Stomach (tissue), 4 donors: Measurements from ENCODE around the gene RERE.

ENCODE experiments used
- EP300 ChIP-seq: sonication (generic); formaldehyde crosslinking; IDR thresholded peaks from one replicate; pipeline ENCODE4 v1.6.1; 2017; ENCODE audit warnings: antibody characterized with exemption
- POLR2A ChIP-seq, 4 donors: fragments of 450-650 bp; IDR thresholded peaks; one replicate each; pipeline ENCODE4 v1.6.1; 2016; ENCODE audit warnings: antibody characterized with exemption in 4 of 4, control low read depth in 2 of 4, mild to moderate bottlenecking in 1 of 4, moderate library complexity in 1 of 4
- POLR2AphosphoS5 ChIP-seq, 3 donors: sonication (generic); formaldehyde crosslinking; IDR thresholded peaks; one replicate each; pipeline ENCODE4 v1.6.1; 2016; ENCODE audit warnings: antibody characterized with exemption in 3 of 3
- TF ChIP-seq, protein P1 (sequence below), 7 experiments: fragments of 450-650 bp in 4 of 7; fragments of 200-600 bp in 3 of 7; sonication (generic) in 3 of 7; IDR thresholded peaks; one replicate each; pipeline ENCODE4 v1.5.1; 2016 to 2019; ENCODE audit warnings: antibody characterized with exemption in 7 of 7, control low read depth in 2 of 7, mild to moderate bottlenecking in 1 of 7

DNA sequence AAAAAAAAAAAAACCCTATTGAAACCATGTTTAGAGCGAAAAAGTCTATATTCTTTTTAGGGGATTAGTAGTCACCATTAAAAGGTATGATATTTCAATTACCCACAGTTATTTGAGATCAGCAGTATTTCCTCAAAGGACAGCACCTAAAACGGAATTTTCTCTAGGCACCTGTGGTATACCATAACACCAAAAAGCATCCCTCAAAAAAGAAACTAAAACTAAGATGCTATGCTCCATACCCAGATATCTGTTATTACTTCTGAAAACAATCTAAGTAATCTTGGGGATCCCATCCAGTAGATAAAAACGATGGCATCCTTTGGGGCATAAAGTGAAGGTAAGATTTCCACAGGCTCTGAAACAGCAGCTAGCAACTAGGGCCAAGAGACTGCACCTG lies 89.0 kb downstream of the RERE start:
- TF ChIP-seq, protein P1, sequence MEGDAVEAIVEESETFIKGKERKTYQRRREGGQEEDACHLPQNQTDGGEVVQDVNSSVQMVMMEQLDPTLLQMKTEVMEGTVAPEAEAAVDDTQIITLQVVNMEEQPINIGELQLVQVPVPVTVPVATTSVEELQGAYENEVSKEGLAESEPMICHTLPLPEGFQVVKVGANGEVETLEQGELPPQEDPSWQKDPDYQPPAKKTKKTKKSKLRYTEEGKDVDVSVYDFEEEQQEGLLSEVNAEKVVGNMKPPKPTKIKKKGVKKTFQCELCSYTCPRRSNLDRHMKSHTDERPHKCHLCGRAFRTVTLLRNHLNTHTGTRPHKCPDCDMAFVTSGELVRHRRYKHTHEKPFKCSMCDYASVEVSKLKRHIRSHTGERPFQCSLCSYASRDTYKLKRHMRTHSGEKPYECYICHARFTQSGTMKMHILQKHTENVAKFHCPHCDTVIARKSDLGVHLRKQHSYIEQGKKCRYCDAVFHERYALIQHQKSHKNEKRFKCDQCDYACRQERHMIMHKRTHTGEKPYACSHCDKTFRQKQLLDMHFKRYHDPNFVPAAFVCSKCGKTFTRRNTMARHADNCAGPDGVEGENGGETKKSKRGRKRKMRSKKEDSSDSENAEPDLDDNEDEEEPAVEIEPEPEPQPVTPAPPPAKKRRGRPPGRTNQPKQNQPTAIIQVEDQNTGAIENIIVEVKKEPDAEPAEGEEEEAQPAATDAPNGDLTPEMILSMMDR (IDR thresholded peaks at IDR 0.05) = no peak
- TF ChIP-seq EP300 (no peak), POLR2A (IDR thresholded peaks at IDR 0.05) (no peak), POLR2AphosphoS5 (IDR thresholded peaks at IDR 0.05) (no peak)
